GM10266 (cell line): ENCODE measurements around the gene UNCX.
A peak's percentile ranks its signal among the peaks of the same experiment; 100 is the strongest.

Experiments used
- DNase-seq: peaks from one replicate; pipeline ENCODE4 v3.0.0; 2012; ENCODE audit errors: extremely low spot score
- TF ChIP-seq, protein P1 (sequence below): IDR thresholded peaks from 2 replicates; pipeline ENCODE4 v1.5.1; 2012; ENCODE audit warnings: mild to moderate bottlenecking, low read depth; ENCODE audit not compliant: control insufficient read depth, insufficient read depth; ENCODE audit errors: missing control alignments

The UNCX gene

DNA sequence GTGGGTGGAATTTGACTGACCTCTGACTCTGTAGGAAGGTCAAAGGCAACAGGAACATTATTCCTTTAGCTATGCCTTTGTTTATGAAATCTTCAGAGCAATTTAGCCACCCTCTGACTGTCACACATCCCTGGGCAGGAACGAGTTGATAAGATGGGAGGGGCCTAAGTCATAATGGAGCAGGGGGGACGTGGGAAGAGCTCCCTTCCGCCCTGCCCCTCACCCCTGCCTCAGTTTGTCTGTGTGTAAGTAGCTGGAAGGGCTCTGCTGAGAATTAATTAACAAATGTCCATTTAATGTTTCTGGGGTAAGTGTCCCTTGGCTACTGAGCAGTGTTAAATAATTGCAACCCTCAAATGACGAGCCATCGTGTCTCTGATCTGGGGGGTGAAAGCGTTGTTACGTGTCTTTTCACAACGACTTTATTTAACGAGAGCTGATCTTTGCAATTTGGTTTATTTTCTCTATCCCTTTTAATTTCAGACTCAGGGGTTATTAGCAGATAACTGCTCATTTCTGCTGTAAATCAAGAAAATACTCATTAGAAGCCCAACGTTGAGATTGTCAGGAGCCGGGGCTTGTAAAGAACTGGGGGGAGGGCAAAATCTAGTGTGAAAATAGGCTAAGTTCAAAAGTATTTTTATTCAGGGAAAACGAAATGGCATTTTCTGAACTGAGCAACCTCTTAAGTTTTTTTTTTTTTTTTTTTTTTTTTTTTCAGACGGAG is 12.5 kb upstream of the UNCX start:
- DNase-seq: no peak
- TF ChIP-seq, protein P1, sequence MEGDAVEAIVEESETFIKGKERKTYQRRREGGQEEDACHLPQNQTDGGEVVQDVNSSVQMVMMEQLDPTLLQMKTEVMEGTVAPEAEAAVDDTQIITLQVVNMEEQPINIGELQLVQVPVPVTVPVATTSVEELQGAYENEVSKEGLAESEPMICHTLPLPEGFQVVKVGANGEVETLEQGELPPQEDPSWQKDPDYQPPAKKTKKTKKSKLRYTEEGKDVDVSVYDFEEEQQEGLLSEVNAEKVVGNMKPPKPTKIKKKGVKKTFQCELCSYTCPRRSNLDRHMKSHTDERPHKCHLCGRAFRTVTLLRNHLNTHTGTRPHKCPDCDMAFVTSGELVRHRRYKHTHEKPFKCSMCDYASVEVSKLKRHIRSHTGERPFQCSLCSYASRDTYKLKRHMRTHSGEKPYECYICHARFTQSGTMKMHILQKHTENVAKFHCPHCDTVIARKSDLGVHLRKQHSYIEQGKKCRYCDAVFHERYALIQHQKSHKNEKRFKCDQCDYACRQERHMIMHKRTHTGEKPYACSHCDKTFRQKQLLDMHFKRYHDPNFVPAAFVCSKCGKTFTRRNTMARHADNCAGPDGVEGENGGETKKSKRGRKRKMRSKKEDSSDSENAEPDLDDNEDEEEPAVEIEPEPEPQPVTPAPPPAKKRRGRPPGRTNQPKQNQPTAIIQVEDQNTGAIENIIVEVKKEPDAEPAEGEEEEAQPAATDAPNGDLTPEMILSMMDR: no peak

DNA sequence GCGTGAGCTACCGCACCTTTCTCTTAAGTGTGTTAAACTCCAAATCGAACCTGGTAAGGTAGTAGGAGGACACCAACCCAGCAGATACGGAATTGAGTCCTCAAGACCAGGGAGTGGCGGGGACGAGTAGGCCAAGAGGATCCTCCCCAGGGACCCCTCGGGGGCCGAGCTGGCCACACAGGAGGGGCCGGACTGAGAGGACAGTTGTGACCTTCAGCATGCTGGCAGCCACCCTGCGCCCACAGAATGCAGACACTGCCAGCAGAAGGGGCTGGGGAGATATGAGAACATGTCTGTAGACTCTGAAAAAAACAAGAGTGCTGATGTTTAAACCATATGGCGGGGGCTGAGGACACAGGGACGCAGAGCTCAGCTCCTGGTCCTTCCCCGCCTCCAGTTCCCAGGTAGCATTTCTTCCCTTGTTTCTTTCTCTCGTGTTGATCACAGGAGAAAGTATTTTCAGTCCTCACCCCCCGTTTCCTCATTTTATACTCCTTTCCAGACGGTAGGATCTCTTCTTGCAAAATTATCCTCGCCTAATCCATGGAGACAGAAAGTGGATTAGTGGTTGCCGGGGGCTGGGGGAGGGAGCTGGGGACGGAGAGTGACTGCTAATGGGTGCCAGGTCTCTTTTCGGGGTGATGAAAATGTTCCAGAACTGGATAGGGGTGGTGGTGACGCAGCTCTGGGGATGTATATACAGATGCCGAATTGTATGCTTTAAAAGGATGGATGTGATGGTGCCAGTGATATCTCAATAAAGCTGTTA is 11.5 kb upstream of the UNCX start:
- DNase-seq: no peak
- TF ChIP-seq, protein P1: no peak

DNA sequence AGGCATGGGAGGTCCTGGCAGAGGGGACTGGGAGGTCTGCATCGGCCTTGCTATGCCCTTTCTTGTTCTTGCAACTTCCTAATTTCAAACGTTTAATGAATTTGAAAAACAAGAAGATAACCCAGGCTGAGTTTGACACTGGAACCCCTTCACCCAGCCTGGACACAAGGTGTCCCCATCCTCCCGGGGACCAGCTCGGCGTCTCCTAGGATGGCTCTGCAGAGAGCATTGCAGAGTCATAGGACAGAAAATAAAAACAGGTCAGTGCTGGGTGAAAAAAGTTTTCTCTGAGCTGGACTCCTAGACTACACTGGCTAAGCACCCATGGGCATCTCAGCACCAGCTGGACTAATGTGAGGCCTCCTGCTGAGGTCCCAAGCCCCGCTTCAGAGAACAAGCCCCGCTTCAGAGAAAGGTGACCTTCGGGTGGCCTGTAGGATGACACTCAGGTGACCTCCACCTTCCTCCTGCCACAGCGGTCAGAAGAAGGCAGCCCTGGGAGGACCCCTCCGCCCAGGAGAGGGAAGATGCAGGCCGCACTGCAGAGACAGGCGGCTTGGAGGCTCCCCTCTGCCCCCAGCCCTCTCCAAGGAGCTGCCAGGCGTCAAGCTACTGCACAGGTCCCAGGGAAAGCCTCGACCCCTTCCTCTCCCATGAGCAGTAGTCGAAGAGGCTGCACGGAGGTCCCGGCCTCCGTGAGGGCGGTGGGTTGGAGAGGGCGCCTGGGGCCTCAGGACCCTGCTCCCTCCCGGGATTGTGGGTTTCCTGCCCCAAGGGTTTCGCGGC is 9.3 kb upstream of the UNCX start:
- no peak for DNase-seq
- TF ChIP-seq, protein P1: no peak

DNA sequence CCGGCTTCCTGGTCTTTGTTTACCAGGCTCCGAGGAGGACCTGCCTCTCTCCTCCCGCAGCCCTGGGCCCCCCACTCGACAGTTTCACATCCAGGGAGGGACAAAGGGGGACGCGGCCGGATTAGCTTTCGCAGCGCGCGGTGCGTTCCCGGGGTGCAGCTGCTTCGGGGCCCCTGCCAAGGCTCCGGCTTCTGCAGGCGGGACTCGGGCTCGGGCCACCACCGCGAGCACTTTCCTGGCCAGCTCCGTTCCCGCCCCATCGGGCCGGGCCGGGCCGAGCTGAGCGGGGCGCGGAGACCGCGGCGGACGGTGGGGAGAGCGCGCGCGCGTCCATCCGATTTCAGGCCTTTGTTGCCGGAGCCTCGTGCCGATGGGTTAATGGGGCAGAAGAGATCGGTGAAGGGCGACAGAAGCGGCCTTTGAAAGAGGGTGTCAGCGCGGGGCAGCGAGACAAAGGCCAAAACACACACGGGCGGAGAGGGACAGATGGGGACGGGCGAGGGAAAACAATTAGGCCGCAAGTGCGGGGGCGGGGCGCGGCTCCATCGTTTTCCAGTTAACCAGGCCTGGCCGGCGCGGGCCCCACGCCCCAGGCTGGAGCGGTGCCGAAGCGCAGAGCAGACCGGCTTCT is 8.5 kb upstream of the UNCX start:
- DNase-seq: no peak
- TF ChIP-seq, protein P1: no peak

DNA sequence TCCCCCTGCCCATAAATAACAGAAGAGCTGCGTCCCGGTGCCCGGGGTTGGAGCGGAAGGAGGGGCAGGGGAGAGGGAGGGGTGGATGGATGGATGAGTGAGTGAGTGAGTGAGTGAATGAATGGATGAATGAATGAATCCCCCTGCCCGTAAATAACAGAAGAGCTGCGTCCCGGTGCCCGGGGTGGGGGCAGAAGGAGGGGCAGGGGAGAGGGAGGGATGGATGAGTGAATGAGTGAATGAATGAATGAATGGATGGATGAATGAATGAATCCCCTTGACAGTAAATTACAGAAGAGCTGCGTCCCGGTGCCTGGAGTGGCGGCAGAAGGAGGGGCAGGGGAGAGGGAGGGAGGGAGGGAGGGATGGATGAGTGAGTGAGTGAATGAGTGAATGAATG is 7.6 kb upstream of the UNCX start:
- no peak for DNase-seq
- TF ChIP-seq, protein P1: no peak

DNA sequence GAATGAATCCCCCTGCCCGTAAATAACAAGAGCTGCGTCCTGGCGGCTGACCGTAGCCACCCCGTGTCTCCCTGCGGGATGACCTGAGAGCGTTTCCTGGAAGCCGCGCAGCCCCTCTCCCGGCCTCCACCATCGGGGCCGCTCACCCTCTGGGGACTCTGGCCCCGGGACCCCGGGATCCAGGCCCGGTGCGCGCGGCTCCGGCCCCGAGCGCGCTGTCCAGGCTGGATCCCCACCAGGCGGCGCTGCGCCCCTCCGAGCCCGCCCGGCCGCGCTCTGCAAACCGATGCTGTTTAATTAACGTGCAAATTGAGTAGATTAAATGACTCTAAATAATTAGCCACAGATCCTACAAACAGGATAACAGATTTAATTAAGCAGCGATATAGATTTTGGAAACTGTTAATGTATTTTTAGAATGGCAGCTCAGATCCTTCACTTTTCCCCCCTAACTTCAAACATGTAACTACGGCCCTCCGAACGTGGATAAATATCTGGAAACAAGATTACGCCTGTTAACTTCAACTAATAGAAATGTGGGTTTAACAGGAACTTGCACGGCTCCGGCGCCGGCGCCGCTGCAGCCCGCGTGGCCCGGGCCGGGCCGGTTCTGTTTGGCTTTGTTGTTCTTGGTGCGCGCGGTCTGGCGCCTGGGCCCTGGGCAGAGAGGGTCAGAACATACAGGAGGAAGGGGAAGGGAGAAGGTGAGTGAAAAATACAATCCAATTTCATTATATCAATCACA is 7.1 kb upstream of the UNCX start:
- TF ChIP-seq, protein P1: peak; percentile 67
- DNase-seq: peak; percentile 84
